Adipose tissue (tissue), 3 donors: ENCODE measurements around the gene RAB11FIP5. TPM values are rescaled to one million over a fixed set of nuclear protein-coding genes. Genes with fewer than 3 reads are reported as not detected.

Source experiments
- H3K27ac ChIP-seq: one replicate; pipeline ENCODE4 v1.5.1; 2013; ENCODE audit warnings: low read depth, low read length
- WGBS, 3 donors: extraction: QIAGEN DNeasy Blood & Tissue Kit; methylation state at CpG; one replicate each; pipeline ENCODE4 v1.1.7; 2013; 5-methylcytosine and 5-hydroxymethylcytosine counted together
- polyA plus RNA-seq, 3 donors: library from polyadenylated mRNA; stranded (reverse); fragments of 200-250 nt; gene quantifications; one replicate each; pipeline ENCODE4 v1.2.3, GENCODE V29; 2013
- donor health status: healthy with polysubstance abuse.
- donor health status: Bipolar disorder and iron deficiency.
- donor health status: healthy.

RAB11FIP5 gene
- polyA plus RNA-seq, 3 donors, result 13.5 to 17.7 (median 14.3) TPM

GRCh38 chr2:73091696-73092095 is 21.1 kb downstream of the RAB11FIP5 start:
- 84 to 95% (median 90%) methylated on average over 11 of the region's 11 CpGs for WGBS, 3 donors
- H3K27ac ChIP-seq, result no peak overlapping the region

GRCh38 chr2:73091164-73091563 is 21.6 kb downstream of the RAB11FIP5 start:
- 80 to 96% (median 89%) methylated on average over 7 of the region's 7 CpGs for WGBS, 3 donors
- H3K27ac ChIP-seq, result no peak overlapping the region

GRCh38 chr2:73089270-73090030 is 23.3 kb downstream of the RAB11FIP5 start:
- WGBS, 3 donors, result 79 to 85% (median 81%) methylated on average over 11 of the region's 11 CpGs
- no peak overlapping the region for H3K27ac ChIP-seq

DNA sequence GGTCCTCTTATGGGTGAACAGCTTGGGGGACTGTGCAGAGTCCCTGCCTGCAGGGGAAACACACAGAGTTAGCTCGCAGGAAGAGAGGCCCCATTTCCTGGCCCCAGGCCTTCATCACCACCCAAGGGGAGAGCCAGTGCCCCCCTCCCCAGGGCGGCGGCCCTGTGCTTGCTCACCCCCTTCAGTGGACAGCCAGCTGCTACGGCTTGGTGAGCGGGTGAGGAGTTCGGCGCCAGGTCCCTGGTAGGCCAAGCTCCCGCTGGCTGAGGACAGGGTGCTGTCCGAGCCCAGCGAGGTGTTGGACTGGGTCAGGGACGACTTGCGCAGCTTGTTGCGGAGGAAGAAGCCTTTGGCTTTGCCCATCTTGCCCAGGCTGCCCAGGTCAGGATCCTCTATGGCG is 24.0 kb downstream of the RAB11FIP5 start:
- WGBS, 3 donors, result 91 to 96% (median 92%) methylated on average over 14 of the region's 14 CpGs
- no peak overlapping the region for H3K27ac ChIP-seq

DNA sequence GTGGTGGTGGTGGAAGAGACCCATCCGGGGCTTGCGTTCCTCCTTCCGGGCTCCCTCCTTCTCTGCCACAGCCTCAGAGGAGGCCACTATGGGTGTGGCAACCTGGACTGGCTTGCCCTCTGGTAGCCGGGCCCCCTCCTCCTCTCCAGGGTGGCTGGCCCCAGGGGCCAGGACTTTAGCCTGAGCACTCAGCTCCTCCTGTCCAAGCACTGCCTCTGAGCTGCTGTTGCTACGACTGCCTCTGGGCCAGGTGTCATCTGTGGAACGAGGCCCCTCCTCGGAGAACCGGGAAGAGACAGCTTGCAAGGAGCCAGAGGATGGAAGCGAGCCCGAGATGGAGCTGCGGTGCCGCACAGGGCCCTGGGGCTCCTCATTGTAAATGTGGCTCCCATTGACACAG is 24.5 kb downstream of the RAB11FIP5 start:
- H3K27ac ChIP-seq, result no peak overlapping the region
- 90 to 94% (median 90%) methylated on average over 12 of the region's 12 CpGs for WGBS, 3 donors

GRCh38 chr2:73087311-73087710 is 25.4 kb downstream of the RAB11FIP5 start:
- no peak overlapping the region for H3K27ac ChIP-seq
- 66 to 78% (median 74%) methylated on average over 4 of the region's 4 CpGs for WGBS, 3 donors

DNA sequence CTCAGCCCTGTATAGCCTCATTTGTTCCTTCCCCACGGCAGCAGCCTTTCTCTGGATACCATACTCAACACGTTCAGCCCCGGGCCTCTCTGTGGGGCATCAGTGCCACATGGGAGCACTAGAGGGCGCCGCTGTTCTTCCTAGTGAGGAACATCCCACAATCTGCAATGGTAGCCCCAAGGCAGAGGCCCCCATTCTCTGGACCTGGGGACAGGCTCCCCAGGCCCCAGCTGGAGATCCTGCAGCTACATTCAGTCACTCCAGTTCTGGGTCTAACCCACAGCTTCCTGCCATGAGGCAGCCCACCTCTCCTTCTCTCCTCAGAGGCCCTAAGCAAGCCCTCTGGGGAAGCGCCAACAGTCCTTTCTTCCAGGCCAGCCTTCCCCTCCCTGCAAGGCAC is 27.1 kb downstream of the RAB11FIP5 start:
- no peak overlapping the region for H3K27ac ChIP-seq
- 17 to 20% (median 18%) methylated on average over 6 of the region's 6 CpGs for WGBS, 3 donors

GRCh38 chr2:73084971-73085370 is 27.8 kb downstream of the RAB11FIP5 start:
- 66 to 84% (median 77%) methylated on average over 3 of the region's 3 CpGs for WGBS, 3 donors
- no peak overlapping the region for H3K27ac ChIP-seq

GRCh38 chr2:73083886-73084800 is 28.6 kb downstream of the RAB11FIP5 start:
- no peak overlapping the region for H3K27ac ChIP-seq
- WGBS, 3 donors, result 73 to 77% (median 75%) methylated on average over 7 of the region's 7 CpGs

GRCh38 chr2:73082523-73083410 is 30.0 kb downstream of the RAB11FIP5 start:
- H3K27ac ChIP-seq, result no peak overlapping the region
- WGBS, 3 donors, result 77 to 84% (median 83%) methylated on average over 13 of the region's 13 CpGs

GRCh38 chr2:73081181-73081671 is 31.5 kb downstream of the RAB11FIP5 start:
- H3K27ac ChIP-seq, result no peak overlapping the region
- 84 to 90% (median 88%) methylated on average over 16 of the region's 16 CpGs for WGBS, 3 donors

DNA sequence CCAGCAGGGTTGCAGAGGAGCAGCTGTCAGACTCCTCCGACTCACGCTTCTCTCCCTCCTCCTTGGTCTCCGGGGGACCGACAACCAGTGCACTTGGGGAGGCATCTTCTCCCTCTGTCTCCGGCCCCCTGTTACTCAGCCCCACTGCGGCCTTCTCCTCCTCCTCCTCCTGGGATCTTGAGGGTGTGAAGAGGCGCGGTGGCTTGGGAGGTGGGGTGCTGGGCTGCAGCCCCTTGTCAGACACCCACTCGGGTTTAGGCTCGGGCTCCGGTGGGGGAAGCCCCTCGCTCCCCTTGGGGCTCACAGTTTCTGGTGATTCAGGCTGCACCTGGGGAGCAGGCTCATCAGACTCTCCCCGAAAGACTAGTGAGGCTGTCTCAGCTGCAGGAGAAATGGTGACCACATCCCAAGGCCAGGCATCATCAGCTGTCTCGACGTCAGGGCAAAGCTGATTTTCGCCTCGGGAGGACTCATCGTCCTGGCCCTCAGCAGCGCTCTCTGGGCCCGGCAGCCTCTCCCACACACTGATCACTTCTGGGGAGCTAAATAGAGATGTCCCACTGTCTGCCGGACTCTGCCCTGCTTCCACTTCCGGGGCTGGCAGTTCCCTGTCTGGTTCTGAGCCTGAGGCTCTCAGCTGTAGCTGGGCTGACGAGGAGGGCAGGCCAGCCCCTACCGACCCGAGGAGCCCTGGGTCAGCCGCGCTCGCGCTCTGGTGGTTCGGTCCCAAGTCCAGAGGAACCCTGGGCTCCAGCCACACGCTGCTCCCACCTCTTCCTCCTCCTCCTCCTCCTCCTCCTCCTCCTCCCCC is 32.2 kb downstream of the RAB11FIP5 start:
- H3K27ac ChIP-seq, result no peak overlapping the region
- WGBS, 3 donors, result 79 to 85% (median 84%) methylated on average over 27 to 31 of the region's 31 CpGs

DNA sequence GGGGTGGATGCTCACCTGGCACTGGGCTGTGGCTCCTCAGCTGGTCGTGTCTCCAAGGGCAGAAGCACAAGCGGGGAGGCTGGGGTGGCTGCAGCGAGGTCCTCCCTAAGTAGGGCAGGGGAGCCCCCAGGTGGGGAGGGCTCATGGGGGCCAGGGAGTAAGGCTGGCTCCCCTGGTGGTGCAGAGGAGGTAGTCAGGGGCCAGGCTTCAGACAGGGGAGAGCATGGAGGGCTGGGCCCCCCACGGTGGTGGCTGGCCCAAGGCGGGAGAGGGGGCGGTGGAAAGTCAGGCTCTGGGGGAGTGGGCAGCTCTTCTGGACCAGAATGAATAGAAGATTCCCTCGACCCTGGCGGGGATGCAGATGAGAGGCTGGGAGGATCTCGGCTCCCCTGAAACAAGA is 33.1 kb downstream of the RAB11FIP5 start:
- WGBS, 3 donors, result 86 to 93% (median 91%) methylated on average over 9 of the region's 9 CpGs
- H3K27ac ChIP-seq, result no peak overlapping the region

DNA sequence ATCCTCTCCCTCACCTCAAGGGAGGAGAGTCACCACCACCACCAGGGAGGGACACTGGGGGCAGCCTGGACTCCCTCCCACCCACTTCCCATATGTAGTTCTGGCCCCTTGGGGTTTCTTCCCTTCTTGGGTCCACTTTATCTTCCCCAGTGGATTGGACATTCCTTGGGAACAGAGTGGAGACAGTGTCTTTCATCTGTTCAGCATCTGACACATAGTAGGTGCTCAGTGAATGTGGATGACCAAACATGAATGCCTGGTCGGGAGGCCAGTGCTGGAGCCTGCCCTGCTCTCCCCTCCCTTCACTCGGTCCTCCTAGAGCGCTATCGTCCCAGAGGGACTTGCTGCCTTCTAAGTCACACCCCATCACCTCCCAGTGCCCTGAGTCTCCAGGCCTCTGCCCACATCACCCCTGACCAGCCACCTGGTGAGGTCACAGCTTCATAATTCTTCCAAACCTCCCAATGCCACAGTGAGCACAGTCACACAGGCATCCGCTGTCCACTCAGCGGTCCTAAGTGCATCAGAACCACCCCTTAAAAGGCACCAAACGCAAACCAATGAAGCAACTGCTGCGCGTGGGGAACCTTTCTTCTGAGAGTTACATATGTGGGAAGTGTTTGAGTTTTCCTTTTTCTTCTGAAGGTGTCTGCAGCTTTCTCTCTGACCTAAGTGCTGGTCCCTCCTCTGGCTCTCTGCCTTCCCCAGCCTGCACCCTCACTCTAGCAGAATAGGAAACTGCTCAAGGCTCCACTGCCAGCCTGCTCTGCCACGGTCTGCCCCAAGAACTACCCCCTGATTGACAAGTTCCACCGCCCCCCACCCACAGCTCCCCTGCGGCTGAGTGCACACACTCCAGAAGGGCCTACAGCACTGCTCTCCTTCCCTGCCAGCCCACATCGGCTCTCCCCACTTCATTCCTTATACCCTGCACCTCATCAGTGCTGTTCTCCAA is 34.0 kb downstream of the RAB11FIP5 start:
- no peak overlapping the region for H3K27ac ChIP-seq
- WGBS, 3 donors, result 82 to 90% (median 88%) methylated on average over 13 of the region's 13 CpGs

DNA sequence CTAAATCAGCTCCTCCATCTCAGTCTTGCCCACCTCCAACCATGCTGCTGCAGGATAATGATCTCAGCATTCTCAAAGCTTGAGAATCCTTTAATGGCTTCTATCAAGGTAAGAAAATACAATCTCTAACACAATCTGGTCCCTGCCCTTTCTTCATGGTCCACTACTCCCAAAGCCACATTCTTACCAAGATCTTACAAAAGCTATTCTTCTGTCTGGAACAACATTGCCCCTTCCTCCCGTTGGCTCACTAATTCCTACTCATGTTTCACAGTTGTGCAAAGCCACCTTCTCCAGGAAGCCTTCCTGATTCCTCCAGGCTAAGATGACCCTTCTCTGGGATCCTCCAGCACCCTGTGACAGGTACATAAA is 35.3 kb downstream of the RAB11FIP5 start:
- WGBS, 3 donors, result 91 to 96% (median 95%) methylated on average over 1 of the region's 1 CpG
- no peak overlapping the region for H3K27ac ChIP-seq

DNA sequence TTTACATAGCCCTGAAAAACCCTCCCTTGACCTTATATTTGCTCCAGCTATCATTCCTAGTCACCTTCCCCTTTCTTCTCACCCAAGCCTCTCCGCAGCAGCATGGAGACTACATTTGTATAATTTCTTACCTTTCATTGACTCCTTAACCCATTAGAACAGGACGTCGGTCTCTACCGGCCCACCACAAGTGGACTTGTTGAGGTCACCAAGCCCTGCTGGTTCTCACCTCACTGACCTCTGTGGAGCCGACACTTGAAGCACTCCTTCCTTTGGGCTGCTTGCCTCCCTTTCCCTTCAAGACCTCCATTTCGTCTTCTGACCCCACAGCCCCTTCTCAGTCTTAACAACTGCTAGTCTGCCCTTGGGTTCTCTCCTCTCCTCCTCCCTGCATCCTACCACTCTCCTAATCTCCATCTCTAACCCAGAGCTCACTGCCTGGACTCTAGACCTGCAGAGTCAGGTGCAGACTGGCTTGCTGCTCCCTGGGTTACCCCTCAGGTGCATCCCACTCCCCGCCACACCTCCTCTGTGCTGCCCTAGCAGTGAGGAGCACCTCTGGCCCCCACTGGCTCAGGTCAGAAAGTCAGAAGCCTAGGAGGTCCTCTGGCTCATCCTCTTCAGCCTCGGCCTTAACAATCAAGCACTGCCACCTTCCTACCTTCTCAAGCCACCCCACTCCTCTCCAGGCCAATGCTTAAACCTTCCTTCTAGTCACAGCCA is 35.9 kb downstream of the RAB11FIP5 start:
- H3K27ac ChIP-seq, result no peak overlapping the region
- 85 to 97% (median 87%) methylated on average over 8 of the region's 8 CpGs for WGBS, 3 donors
